Middle frontal gyrus (tissue), 1 donor: ENCODE results near the gene SLC9A2.

ENCODE experiments used
- DNase-seq: peaks from one replicate; pipeline ENCODE4 v3.0.0-alpha.2; 2015; ENCODE audit warnings: low spot score; ENCODE audit errors: extremely low spot score

Gene SLC9A2, protein sequence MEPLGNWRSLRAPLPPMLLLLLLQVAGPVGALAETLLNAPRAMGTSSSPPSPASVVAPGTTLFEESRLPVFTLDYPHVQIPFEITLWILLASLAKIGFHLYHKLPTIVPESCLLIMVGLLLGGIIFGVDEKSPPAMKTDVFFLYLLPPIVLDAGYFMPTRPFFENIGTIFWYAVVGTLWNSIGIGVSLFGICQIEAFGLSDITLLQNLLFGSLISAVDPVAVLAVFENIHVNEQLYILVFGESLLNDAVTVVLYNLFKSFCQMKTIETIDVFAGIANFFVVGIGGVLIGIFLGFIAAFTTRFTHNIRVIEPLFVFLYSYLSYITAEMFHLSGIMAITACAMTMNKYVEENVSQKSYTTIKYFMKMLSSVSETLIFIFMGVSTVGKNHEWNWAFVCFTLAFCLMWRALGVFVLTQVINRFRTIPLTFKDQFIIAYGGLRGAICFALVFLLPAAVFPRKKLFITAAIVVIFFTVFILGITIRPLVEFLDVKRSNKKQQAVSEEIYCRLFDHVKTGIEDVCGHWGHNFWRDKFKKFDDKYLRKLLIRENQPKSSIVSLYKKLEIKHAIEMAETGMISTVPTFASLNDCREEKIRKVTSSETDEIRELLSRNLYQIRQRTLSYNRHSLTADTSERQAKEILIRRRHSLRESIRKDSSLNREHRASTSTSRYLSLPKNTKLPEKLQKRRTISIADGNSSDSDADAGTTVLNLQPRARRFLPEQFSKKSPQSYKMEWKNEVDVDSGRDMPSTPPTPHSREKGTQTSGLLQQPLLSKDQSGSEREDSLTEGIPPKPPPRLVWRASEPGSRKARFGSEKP

DNA sequence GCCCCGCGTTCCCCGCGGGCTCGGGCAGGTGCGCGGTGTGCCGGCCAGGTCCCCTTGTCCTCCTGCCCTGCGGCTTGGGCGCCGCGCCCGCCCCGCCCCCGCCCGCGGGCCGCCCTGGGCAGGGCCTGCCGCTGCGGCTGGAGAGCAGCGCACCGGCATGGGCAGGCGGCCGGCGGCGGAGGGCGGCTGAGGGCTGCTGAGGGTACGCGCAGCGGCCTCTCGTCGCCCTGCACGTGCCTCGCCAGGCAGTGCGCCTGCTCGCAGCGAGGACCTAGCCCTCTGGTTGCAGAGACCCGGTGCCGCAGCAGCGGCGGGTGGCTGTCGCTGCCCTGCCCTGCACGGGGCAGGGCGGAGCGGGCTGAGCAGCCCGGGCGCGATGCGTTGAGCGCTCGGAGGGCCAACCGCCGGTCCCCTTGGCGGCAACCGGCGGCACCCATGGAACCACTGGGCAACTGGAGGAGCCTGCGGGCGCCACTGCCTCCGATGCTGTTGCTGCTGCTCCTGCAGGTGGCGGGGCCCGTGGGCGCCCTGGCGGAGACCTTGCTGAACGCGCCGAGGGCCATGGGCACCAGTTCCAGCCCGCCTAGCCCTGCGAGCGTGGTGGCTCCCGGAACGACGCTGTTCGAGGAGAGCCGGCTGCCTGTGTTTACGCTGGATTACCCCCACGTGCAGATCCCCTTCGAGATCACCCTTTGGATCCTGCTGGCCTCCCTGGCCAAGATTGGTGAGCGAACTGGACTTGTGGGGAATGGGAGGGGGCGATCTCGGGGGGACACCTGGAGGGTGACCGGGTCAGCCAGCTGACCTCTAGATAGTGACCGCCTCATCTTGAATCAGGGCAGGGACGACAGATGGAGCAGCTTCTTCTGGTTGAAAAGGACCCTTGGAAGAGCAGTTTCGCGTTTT is at the start of gene SLC9A2:
Gene SLC9A2, plus strand, starts transcription at position 140 of the 906 bp plus-strand sequence. Its CDS starts 296 bp downstream, at position 436.
- no peak for DNase-seq

- DNase-seq, result no peak
These were observed 43.5 kb upstream of the SLC9A2 start for GRCh38 chr2:102575888-102576287.

DNA sequence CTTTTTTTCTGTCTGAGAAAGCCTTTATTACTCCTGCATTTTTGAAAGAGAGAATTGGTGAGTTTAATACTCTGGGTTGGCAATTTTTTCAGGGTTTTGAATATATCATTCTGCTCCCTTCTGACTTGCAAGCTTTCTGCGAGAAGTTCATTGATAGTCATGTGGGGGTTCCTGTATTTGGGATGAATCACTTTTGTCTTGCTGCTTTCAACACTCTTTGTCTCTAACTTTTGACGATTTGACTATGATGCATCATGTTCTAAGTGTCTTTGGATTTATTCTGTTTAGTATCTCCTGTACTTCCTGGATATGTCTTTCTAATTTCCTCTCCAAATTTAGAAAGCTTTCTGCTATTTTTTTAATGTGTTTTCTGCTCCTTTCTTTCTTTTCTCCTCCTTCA is 41.0 kb upstream of the SLC9A2 start:
- no peak for DNase-seq

- DNase-seq, result no peak
These were observed 37.4 kb upstream of the SLC9A2 start for GRCh38 chr2:102581911-102582310.

DNA sequence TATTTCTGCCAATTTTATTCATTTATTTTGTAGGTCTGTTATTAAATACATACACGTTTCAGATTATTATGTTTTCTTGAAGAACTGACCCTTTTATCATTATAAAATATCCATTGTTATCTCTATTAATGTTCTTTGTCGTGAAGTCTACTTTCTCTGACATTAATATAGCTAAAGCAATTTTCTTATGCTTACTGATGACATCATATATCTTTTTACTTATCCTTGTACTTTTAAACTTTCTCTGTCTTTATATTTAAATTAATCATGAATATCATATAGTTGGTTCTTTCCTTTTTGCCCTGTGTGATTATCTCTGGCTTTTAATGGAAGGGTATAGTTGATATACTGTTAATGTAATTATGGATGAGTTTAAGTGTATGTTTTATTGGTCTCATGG is 36.5 kb upstream of the SLC9A2 start:
- DNase-seq, result no peak

- DNase-seq, result no peak
These were observed 33.4 kb upstream of the SLC9A2 start for GRCh38 chr2:102585847-102586404.

DNA sequence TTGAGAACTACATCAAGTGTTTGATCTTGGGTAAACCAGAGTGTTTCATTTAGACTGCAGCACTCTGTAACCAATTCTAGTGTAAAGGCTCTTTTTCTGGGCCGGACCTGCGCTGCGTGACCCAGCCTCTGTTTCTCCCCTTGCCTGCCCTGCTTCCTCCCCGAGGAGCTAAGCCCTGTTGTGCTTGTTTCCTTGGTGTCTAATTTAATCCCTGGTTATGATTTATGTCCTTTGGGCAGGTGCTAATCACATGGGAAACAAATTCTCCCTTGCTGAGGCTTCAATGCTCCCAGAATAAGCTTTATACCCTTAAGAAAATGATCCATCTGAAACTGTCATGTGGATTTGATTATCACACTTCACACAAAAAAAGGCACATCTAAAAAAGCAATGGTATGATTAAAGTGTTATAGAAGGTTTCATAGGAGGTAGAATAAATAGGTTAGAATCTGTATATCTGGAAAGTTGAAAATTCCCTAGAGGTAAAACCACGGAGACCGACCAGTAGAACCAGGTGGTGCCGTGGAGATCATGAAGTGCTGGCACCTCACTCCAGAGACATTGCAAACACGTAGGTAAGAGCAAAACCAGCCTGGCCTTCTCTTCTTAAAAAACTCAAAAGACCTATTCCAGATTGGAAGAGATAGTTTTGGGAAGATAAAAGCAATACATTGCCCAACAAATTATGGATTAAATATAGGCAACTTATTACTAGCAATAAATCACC is 31.0 kb upstream of the SLC9A2 start:
- DNase-seq, result no peak

GRCh38 chr2:102589444-102589843 is 29.9 kb upstream of the SLC9A2 start:
- no peak for DNase-seq

- no peak for DNase-seq
These were observed 27.8 kb upstream of the SLC9A2 start for GRCh38 chr2:102591491-102592045.

DNA sequence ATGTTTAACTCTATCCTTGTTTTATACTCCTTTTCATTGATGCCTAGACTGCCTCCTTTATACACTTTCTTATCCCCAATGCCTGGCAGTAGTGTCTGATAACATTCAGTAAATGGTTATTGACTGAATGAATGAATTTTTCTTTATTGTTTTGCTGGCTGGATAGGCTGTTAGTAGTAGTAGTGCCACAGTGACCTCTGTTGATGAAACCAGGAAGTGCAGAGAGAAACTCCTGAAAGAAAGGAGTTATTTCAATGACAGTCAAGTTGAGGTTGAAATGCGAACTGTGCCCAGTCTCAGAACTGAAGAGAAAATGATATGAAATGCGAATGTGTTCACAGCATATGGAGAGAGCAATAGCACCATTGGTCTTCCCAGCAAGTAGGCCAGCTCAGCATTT is 26.8 kb upstream of the SLC9A2 start:
- DNase-seq, result no peak

- DNase-seq, result no peak
These were observed 25.8 kb upstream of the SLC9A2 start for GRCh38 chr2:102593516-102593915.

- DNase-seq, result no peak
These were observed 24.8 kb upstream of the SLC9A2 start for GRCh38 chr2:102594445-102595016.

DNA sequence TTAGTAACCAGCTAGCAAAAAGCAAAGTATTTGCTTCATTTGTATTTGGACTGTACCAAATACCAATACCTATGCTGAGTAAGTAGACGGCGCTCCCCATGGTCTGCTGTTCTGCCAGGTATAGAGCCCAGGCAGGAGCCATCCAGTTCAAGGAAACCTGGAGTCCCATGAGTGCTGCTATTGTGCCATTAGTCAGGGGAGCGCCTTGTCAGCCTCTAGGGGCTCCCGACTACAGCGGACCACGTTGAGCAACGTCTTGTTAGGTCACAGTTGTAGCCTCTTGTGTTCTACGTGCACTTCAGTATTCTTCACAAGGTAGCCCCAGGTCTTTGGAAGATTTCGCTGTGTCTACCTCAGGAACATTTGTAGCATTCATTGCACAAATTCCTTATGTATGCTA is 21.6 kb upstream of the SLC9A2 start:
- DNase-seq, result no peak

DNA sequence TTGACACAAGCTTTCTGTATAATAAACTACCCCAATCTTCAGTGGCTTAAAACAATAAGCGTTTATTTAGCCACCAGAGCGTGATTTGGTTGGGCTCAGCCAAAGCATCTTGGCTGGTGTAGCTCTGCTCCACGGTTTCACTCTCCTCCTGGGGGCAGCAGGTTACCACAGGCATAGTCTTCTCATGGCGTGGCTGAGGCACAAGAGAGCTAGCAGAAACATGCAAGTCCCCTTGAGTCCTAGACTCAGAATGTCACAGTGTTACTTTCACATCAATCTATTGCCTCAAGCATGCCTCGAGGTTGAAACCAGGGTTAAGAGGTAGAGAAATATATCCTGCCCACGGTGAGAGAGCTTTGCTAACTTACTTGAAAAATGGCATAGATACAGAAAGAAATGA is 19.9 kb upstream of the SLC9A2 start:
- no peak for DNase-seq

DNA sequence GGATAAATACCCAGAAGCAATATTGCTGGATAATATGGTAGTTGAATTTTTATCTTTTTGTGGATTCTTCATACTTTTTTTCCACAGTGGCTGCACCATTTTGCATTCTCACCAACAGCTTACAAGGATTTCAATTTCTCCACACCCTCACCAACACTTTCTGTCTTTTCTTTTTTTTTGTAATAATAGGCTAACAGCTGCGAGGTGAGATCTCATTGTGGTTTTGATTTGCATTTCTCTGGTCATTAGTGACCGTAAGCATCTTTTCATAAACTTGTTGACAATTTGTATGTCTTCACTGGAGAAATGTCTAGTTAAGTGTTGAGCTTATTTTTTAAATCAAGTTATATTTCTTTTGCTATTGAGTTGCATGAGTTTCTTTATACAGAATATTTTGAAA is 17.6 kb upstream of the SLC9A2 start:
- no peak for DNase-seq

GRCh38 chr2:102603904-102604303 is 15.4 kb upstream of the SLC9A2 start:
- DNase-seq, result no peak

- no peak for DNase-seq
These were observed 14.6 kb upstream of the SLC9A2 start for GRCh38 chr2:102604769-102605168.

- DNase-seq, result no peak
These were observed 13.0 kb upstream of the SLC9A2 start for GRCh38 chr2:102606353-102606752.

DNA sequence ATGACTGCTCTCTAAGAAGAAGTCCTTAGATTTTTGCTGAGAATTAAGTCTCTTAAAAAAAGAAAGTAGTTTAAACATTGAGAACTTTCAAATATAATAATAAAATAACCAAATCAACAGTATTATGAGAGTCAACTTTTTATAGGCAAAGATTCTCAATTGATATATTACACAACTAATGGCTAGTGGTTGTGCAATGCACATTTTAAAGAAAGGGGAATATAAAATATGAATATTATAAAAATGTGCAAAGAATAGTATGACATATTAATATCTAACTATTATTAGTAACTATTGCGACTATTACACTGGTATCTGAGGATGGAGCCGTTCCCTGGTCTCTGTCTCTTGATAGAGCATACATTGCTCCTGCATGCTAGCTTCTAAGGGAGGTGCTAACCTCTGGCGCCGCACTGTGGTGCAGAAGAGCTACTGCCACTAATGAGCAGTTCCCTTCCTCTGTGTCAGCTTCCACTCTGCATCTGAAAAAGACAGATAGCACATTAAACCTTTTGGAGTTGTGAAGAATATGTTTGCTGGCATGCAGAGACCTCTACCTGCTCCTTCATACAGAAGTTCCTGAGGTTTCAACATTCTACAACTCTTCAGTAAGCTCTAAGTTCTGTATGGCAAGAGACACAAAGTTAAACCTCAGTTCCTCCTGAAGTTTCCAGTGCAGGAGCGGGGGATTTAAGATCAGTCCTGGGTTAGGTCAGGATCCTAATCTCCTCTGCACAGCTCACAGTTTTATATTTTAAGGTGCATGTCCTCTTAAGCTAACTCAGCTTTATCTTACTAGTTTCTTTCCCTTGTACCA is 3.5 kb upstream of the SLC9A2 start:
- DNase-seq, result peak; percentile 10
